DMS153 (cell line): ENCODE measurements around the gene NWD2.
"Not testable (repeated sequence)": the region's sequence is repeated elsewhere in the genome, so short reads cannot be mapped to it uniquely, and the experiment has no call there.

Experiments used
- DNase-seq: peaks from one replicate; lab custom pipeline; 2025; lab: John Stamatoyannopoulos, UW

The NWD2 gene

DNA sequence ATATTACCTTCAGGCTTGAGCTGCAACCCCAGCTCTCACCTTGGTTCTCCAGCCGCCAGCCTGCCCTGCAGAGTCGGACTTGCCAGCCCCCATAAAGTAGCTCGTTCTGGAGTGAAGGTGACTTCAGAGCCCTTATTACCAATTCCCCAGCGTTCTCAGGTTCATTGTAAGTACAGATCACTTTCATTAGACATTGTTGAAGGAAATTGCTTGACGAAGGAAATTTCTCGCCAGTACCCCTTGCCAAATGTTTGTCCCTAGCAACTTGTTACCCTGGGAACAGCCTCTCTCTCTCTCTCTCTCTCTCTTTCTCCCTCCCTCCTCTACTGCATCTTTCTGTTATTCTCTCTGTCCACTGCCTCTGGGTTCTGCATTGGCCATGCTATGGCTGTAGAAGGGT is 153.0 kb downstream of the NWD2 start:
- no peak for DNase-seq

GRCh38 chr4:37400241-37400881 is 155.8 kb downstream of the NWD2 start:
- no peak for DNase-seq

GRCh38 chr4:37407938-37408826 is 163.6 kb downstream of the NWD2 start:
- peak; percentile 20 for DNase-seq

DNA sequence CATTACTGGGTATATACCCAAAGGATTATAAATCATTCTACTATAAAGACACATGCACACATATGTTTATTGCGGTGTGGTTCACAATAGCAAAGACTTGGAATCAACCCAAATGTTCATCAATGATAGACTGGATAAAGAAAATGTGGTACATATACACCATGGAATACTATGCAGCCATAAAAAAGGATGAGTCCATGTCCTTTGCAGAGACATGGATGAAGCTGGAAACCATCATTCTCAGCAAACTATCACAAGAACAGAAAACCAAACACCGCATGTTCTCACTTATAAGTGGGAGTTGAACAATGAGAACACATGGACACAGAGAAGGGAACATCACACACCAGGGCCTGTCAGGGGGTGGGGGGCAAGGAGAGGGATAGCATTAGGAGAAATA is 169.1 kb downstream of the NWD2 start:
- not testable (repeated sequence) for DNase-seq

DNA sequence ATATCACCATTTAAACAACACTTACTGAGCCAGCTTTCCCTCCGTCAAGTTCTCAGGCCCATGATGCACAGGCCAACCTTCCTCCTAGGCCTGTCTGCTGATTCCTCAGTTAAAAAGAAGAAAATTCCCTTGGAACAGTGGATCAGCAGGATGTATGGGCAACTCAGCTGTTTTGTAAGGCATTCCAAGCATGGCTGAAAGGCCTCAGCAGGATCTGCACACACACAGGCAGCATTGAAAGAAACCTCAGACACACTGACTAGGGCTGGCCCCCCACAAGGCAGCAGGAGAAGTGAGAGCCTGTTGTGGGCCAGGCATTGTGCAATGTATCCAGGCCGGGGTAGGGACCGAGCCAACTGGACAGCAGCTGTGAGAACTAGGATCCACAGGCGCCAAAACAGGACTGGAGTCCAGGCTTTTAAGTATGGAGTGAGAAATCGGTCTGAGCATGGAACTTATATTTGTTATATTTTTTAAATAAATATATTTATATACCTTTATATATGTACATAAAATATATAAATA is 171.4 kb downstream of the NWD2 start:
- no peak for DNase-seq

- DNase-seq = no peak
Observed at GRCh38 chr4:37421614-37422013, 177.1 kb downstream of the NWD2 start.

DNA sequence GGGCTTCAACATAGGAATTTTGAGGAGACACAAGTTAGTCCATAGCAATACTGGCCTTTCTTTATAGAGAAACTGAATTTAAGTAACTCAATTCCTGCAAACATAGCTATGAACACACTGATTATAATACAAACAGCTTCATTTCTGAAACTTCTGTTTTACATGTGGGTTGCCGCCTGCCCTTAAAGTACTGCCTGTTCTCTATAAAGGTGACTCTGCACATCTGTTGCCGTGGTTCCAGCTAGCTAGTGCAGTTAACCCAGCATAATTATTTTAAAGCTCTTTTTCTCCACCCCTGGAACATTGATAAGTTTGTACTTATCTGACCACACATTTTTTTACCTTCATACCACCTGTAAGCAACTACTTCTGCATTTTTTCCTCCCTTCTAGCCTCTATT is 177.6 kb downstream of the NWD2 start:
- DNase-seq = no peak

DNA sequence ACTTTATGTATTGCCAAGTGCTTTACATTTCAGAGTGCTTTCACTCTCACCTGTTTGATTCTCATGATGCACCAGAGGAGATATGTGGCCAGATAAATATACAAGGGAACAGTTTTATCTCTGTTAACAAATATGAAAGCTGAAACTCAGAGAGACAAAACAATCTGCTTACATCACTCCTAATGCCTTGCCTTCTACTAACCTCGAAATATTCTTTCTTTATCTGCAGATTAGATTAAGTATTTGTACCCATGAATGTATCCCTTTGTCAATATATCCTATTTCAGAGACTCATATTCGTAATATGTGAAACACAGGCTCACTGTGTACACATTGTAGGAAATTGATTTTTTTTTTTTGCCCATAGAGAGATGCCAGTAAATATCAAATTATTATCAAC is 178.1 kb downstream of the NWD2 start:
- no peak for DNase-seq

DNA sequence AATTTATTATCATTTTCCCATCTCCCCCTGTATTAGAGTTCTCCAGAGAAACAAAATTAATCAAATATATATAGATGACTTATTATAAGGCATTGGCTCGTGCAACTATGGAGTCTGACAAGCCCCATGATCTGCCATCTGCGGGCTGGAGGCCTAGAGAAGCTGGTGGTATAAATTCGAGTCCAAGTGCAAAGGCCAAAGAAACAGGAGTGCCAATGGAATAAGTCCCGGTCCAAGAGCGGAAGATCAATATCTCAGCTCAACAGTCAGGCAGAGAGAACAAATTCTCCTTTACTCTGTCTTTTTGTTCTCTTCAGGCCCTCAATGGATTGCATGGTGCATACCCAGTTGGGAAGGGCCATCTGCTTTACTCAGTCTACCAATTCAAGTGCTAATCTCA is 178.8 kb downstream of the NWD2 start:
- DNase-seq = no peak

- DNase-seq = no peak
Observed at GRCh38 chr4:37424753-37425152, 180.2 kb downstream of the NWD2 start.

DNA sequence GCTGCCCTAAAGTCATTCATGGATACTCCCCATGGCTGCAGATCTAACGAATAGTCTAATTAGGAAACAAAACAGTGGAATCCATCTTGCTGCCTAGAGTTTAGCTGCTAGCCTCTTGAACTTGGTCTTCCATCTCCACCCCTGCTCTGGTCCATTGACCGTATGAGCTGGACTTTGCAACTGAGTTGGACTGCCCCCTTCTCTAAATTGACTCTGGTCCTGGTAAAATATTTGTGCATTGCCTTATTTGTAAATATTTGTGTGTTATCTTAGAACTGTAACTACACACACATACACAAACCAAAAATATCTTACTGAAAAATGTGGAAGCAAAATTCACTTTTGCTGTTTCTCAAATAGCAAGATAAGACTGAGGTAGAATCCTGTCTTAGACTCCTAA is 181.3 kb downstream of the NWD2 start:
- DNase-seq = no peak

DNA sequence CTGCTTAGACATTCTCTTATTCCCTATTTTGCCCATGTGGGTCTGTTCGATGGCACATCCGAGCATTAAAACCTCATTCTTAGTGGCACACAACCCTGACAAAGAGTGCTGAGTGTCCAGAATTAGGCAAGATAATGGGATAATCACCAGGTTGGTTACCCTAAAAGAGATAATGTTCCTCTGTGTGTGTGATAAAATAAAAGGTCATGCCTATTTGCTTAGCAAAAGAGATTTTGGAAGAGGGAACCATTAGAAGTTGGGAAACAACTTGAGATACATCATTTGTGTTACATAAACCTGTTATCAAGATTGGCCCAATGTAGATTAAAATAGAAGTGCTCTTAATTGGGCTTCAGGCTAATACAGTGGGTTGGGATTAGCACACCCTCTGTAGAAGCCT is 182.7 kb downstream of the NWD2 start:
- DNase-seq = no peak

DNA sequence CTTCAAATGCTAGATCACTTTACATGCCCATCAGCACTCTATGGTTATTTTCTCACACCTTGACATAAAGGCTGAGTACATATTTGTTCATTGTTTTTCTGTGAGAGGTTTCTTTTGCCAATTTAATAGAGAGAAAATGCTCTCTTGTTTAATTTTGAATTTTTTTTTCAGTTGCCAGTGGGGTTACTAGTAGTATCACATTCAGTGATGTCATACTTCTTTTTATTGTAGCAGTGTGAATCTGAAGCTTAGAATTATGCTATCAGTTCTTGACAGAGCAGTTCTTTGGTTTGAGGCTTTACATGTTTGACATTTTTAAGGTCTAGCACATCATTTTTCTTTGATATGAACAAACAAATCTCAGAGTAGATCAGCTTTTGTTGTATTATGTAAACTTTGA is 185.4 kb downstream of the NWD2 start:
- no peak for DNase-seq

GRCh38 chr4:37430718-37431416 is 186.3 kb downstream of the NWD2 start:
- no peak for DNase-seq

- no peak for DNase-seq
Observed at GRCh38 chr4:37431417-37431743, 186.8 kb downstream of the NWD2 start.

DNA sequence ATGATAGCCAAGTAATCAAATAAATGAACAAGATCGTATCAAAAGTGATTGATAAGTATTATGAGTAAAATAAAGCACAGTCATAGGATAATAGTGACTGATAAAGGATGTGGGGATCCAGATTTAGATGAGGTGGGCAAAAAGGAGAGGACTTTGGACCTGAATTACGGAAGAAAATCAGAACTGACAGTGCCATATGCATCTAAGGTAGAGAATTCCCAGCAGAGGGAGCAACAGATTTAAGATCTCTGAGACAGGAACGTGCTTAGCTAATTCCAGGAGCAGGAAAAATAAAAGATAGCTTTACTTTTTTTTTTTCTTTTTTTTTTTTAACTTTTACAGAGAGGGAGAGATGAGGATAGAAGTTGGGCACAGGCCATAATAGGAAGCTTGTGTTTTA is 189.9 kb downstream of the NWD2 start:
- no peak for DNase-seq

DNA sequence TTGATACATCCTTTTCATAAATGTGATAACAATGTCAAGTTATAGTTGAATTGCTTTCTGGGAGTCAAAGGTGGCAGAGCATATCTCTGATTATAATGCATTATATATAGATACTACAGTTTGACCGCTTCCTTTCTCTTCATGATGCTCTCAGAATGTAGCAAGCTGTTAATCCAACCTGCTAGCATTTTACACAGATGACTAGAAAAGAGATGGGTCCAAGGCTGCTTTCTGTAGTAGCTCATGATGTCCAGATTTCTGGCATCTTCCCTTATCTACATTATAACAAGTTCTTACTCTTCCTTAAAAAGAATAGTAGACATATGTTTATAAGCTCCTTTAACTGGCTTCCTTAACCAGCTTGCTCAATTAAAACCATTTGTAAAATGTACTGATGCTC is 192.0 kb downstream of the NWD2 start:
- no peak for DNase-seq

DNA sequence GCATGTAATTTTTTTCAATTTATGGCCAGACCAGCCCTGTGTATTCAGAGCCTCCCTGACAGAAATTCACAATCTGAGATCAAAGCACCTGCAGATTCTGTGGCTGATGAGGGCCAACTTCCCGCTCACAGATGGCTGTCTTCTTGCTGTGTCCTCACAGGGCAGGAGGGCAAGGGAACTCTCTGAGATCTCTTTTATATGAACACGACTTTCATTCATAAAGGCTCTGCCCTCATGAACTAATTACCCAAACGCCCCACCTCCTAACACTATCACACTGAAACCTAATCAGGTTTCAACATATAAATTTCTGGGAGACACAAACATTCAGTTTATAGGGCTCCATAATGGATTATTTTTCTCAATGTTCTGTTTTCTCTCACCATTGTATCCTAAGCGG is 192.6 kb downstream of the NWD2 start:
- no peak for DNase-seq

DNA sequence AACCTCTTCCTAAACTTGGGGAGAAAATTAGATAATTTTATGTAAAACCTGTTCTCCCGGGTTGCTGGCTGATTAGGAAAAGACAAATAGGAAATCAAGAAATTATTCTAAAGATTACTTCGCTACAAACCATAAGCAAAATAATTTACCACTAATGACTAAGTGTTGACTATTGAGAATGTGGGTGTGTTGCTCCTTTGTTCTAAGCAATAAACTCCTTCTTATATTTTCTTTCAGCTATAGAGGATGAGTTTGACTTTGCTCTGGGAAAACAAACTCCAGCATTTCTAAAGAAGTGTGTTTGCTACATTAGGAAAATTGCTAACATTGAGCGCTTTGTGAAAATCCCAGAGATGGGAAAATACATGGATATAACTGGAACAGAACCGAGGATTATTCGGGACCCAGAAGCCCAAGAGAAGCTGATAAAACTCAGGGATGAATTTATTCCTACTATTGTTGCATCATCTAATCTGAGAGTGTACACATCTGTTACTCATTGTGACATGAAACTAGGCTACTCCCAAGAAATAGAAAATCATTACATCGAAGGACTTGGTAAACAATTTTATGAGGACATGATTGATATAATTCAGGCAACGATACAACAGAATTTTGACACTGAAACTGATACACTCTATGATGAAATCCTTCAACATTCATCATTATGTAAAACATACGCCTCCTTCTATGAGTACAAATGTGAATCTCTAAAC is 194.2 kb downstream of the NWD2 start:
- no peak for DNase-seq

DNA sequence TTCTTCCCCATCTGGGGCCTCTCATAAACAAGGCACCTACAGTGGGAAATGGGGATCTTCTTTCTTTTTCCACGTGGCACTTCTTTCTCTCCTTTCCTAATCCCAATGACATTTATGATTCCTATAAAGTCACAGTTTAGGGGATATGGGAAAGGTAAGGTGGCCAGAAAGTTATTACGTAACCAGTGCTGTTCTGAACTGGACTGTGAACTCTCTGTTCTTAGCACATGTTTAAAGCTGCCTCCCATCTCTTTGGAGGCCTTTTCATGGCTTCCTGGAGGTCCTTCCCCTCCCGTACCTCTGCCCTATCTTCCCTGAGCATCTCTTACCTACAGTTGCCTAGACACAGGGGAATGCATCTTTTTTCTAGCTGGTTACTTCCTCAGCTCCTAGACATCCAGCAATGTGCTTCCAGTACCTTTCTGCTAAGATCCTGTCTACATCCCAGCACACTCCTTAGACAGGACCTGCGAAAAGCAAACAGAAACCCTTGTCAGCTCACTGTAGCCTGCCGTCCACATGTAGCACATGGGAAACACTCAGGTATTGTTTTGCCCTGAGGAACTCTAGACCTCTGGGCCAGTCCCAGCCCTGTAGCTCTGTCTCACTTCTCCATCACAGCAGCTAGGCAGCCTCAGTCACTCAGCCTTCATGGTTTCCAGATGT is 195.4 kb downstream of the NWD2 start:
- DNase-seq = no peak

DNA sequence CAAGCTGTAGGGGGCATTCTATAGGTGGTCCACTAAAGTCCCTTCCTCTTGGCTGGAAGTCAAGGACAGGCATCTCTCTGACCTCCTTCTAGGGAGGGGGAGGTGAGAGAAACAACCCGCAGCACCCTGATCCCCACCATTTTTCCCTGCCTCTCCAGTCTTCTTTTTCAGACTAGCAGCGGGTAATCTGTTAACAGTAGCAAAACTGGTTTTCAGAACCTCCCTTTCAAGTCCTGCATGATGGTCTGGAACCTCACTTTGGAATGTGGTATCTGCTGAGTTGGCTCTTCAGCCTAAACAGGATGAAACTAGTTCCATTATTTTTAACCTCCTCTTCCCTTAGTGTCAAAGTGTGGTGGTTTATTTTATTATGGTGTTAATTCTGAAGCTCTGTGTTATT is 196.0 kb downstream of the NWD2 start:
- DNase-seq = no peak
